GM19238 (cell line): ENCODE data around the gene HRH4.

ENCODE experiments used
- DNase-seq: peaks from one replicate; pipeline ENCODE4 v3.0.0; 2011; ENCODE audit warnings: low spot score; ENCODE audit not compliant: insufficient read length

Gene HRH4

GRCh38 chr18:24504401-24504800, 44.0 kb downstream of the HRH4 start:
- no peak for DNase-seq

DNA sequence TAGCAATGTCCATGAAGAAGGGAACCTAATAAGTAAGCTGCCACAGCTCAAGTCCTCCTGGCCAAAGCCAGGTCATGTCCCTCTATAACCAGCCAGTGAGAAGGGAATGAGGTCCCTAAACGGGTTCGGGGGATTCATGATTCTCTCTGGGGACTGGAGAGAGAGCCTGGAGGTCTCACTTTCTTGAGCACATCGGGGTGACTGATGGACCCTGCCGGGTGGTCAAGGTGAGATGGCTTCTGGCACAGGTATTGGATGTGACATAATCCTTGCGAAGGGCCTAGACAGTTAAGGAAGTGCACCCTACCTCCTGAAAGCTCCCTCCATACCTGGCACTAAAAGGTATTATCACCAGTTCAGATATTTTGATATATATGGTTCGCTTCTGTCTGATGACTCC, 45.7 kb downstream of the HRH4 start:
- DNase-seq: no peak

DNA sequence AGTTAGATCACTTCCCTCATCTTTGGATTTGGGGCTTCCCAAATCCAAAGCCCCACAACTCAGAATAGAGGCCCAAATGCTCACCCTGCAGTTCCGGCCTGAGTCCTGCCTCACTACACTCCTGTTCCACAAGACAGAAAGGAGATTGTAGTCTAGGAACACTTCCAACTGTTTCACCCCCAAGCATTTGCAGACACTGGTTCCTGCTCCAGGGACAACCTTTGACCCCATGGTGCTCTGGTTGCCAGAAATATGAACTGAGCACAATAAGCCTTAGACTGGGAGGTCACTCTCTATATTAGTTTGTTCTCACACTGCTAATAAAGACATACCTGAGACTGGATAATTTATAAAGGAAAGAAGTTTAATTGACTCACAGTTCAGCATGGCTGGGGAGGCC, 49.0 kb downstream of the HRH4 start:
- no peak for DNase-seq

- peak; percentile 21 for DNase-seq
These were observed 54.0 kb downstream of the HRH4 start for GRCh38 chr18:24514439-24514838.

DNA sequence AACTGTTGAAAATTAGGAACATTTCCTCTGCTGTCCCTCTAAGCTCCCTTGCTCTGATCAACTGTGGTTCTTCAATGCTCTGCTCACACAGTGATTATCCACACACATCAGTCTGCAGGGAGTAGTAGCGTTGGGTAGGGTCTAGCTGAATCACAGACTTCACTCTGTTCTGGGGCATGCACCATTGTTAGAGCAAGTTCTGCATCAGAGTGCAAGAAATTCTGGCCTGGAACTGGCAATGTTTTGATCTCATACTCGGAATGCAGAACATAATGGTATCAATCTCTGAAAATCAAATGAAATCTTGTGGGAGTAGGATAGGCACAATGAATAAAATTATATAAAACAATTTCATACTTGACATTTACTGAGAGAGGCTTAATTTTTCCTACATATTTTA, 55.3 kb downstream of the HRH4 start:
- DNase-seq: no peak

DNA sequence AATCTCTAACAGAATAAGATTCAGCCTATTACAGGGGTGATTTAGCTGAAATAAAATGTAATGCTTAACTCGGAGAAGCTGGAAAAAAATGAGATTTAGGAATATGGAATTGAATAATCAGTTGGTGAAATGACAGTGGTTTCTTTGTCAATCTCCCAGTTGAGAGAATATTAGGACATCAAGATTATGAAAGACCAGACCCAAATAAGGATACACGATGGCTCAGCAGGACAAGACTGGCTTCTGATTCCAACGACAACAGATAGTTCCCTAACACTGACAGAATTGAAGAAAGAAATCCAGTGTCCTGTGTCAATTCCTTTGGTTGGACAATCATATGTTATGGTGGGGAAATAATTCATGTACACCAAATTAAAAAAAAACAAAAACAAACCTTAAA, 55.8 kb downstream of the HRH4 start:
- no peak for DNase-seq

DNA sequence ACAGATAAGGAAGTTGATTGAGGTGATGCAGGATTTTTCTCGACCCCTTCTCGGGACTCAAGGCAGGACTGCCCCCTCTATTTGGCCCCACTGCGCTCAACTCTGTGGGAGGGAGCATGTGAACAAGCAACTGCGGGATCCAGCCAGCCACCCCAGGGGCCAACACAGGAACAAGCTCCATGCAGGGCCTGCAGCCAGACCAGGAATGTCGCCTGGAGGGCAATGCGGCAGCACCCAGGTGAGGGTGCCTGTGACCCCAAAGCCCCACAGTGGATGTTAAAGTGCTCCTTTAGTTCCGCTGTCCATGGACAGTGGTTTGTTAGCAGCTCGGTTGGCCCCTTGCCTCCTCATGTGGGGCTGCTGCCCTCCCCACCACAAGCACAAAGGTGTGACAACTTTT, 57.1 kb downstream of the HRH4 start:
- DNase-seq: no peak

DNA sequence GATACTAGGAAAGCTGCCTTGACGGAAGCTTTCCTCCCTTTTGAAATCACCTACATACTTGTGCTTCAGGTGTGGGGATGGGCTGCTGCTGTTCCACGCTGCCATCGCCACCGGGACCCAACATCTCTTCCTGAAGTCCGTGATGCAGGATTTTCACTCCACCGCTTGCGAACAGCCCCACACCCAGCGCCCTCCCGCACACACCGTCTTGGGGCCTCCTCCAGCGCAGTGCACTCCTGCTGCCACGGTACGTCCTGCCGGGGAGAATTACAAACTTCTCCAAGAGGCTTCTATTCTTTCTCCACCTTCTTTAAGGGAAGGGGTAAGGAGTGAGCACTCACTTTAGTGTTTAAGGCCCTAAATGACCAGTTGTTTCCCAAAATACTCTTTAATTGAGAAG, 58.2 kb downstream of the HRH4 start:
- DNase-seq: no peak
